22Rv1 (cell line): ENCODE data around the gene MAPK8IP1.

ENCODE experiments used
- ZFX ChIP-seq: fragments of 450-650 bp; IDR thresholded peaks from 2 replicates; pipeline ENCODE4 v1.6.1; 2017; ENCODE audit warnings: antibody characterized with exemption, borderline replicate concordance
- TF ChIP-seq, protein P1 (sequence below): fragments of 450-650 bp; IDR thresholded peaks from 2 replicates; pipeline ENCODE4 v1.5.1; 2017; ENCODE audit warnings: mild to moderate bottlenecking

DNA sequence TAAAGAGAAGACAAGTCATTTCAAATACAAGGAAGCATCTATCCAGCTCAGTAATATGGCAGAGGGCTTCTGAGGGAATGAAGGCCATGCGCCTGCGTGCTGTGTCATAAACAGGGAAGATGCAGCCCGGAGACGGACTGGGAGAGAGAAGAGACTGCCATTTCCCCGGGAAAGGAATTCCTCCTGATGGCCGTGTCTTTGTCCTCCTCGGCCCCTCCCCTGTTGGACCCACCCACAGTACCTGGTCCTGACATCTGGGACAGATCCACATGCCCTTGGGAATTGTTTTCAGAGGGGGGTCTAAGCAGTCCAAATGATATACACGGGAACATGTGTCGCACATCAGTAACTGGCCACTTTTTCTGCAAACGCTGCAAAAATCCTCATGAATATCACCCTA lies 52.5 kb downstream of the MAPK8IP1 start:
- TF ChIP-seq, protein P1, sequence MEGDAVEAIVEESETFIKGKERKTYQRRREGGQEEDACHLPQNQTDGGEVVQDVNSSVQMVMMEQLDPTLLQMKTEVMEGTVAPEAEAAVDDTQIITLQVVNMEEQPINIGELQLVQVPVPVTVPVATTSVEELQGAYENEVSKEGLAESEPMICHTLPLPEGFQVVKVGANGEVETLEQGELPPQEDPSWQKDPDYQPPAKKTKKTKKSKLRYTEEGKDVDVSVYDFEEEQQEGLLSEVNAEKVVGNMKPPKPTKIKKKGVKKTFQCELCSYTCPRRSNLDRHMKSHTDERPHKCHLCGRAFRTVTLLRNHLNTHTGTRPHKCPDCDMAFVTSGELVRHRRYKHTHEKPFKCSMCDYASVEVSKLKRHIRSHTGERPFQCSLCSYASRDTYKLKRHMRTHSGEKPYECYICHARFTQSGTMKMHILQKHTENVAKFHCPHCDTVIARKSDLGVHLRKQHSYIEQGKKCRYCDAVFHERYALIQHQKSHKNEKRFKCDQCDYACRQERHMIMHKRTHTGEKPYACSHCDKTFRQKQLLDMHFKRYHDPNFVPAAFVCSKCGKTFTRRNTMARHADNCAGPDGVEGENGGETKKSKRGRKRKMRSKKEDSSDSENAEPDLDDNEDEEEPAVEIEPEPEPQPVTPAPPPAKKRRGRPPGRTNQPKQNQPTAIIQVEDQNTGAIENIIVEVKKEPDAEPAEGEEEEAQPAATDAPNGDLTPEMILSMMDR: no peak
- no peak for TF ChIP-seq ZFX
